ENCODE measurements around the gene TMEM117.

The TMEM117 gene

GRCh38 chr12:43893670-43894069 is 57.8 kb downstream of the TMEM117 start:
- Histone ChIP-seq H3K9me3 (ENCODE audit: control insufficient read depth, insufficient read depth, low read depth, low read length) (no peaks in the 10 kb centered on the region), H3K4me1 (ENCODE audit: control insufficient read depth, insufficient read depth, low read length) (no peaks in the 10 kb centered on the region), H3K27ac (ENCODE audit: extremely low read depth, low read depth, low read length) (no peak overlapping the region), H3K36me3 (ENCODE audit: control insufficient read depth in 2 of 2, insufficient read depth in 1 of 2, low read length in 2 of 2) (no peaks in the 10 kb centered on the region), H3K4me3 (ENCODE audit: low read depth, low read length) (no peak overlapping the region)
- TF ChIP-seq ZNF544 (tag by site-specific recombination; IDR thresholded peaks at IDR 0.05), result no peak
- peak; percentile 62; the same call in 1 of the 2 replicates for TF ChIP-seq ZNF394 (tag by site-specific recombination; IDR thresholded peaks at IDR 0.05; ENCODE audit: borderline replicate concordance)
- peak; percentile 74; the same call in 1 of the 2 replicates for TF ChIP-seq ZNF10 (tag by site-specific recombination; IDR thresholded peaks at IDR 0.05)
- TF ChIP-seq YY2 (tag by site-specific recombination; IDR thresholded peaks at IDR 0.05), result no peak
- TF ChIP-seq ZNF2 (tag by site-specific recombination; IDR thresholded peaks at IDR 0.05), result no peak
- TF ChIP-seq GLIS2 (tag by site-specific recombination; IDR thresholded peaks at IDR 0.05), result no peak
- TF ChIP-seq EGR2 (tag by site-specific recombination; IDR thresholded peaks at IDR 0.05; ENCODE audit: low read depth), result no peak
- TF ChIP-seq, protein P1, sequence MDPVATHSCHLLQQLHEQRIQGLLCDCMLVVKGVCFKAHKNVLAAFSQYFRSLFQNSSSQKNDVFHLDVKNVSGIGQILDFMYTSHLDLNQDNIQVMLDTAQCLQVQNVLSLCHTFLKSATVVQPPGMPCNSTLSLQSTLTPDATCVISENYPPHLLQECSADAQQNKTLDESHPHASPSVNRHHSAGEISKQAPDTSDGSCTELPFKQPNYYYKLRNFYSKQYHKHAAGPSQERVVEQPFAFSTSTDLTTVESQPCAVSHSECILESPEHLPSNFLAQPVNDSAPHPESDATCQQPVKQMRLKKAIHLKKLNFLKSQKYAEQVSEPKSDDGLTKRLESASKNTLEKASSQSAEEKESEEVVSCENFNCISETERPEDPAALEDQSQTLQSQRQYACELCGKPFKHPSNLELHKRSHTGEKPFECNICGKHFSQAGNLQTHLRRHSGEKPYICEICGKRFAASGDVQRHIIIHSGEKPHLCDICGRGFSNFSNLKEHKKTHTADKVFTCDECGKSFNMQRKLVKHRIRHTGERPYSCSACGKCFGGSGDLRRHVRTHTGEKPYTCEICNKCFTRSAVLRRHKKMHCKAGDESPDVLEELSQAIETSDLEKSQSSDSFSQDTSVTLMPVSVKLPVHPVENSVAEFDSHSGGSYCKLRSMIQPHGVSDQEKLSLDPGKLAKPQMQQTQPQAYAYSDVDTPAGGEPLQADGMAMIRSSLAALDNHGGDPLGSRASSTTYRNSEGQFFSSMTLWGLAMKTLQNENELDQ (tag by site-specific recombination; IDR thresholded peaks at IDR 0.05; ENCODE audit: low read depth), result no peak
- TF ChIP-seq ZNF704 (tag by site-specific recombination; IDR thresholded peaks at IDR 0.05), result no peak
- TF ChIP-seq ZFHX2 (tag by site-specific recombination; conservative IDR thresholded peaks at IDR 0.05), result no peak
- CTCF ChIA-PET, result interaction anchor here (0.7 to 1.6 kb wide), 2 partner anchors 11 to 144 kb away, joined by 3 to 6 read pairs; no protein-coding TSS in a partner anchor
- POLR2A ChIA-PET, result no interaction called here

DNA sequence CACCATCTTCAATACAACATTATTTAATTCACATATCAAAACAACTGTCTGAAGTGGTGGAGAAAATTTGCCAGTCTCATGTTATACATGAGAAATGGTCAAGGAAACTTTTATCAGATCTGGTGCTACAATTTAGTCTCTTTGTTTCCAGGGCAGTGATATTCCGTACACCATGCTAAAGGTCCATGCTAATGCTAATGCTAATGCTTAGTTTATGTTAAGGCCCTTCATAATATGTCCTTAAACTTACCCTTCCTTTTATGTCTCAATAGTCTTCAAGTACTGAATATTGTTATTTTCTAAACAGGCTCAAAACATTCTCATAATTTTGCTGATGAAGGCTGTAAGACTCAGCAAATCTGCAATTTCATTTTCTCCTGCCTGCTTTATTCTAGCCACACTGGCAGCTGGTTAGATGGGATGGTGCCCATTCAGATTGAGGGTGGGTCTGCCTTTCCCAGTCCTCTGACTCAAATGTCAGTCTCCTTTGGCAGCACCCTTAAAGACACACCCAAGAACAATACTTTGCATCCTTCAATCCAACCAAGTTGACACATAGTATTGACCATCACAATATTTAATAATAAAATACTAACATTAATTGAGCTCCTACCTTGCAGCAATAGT is 59.8 kb downstream of the TMEM117 start:
- H3K36me3 ChIP-seq (ENCODE audit: control insufficient read depth in 2 of 2, insufficient read depth in 1 of 2, low read length in 2 of 2), result no peaks in the 10 kb centered on the region
- TF ChIP-seq KLF8 (tag by site-specific recombination; IDR thresholded peaks at IDR 0.05), result no peak
- no peak overlapping the region for H3K4me3 ChIP-seq (ENCODE audit: low read depth, low read length)
- H3K27ac ChIP-seq (ENCODE audit: extremely low read depth, low read depth, low read length), result no peak overlapping the region
- no peaks in the 10 kb centered on the region for H3K9me3 ChIP-seq (ENCODE audit: control insufficient read depth, insufficient read depth, low read depth, low read length)
- ChIA-PET POLR2A (no interaction called here), CTCF (interaction anchor here (2.3 kb wide), 1 partner anchor 13 kb away, joined by 10 read pairs; no protein-coding TSS in a partner anchor)
- H3K4me1 ChIP-seq (ENCODE audit: control insufficient read depth, insufficient read depth, low read length), result no peaks in the 10 kb centered on the region

DNA sequence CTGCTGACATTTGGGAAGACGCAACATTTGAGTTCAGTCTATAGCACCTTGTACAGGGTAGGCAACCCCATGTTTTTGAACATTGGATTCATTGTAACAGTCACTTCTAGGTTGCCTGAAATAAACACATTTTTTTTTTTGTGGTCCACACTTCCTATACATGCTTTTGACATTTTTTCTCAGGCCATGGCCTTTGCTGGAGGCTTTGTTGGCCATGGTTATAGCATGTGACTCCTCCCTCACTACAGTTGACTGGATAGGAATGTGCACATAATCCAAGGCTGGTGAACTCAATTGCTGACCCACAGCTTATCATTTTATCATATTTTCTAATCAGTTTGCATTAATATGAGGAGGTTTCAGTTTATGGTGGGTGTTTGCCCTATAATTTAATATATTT is 60.6 kb downstream of the TMEM117 start:
- Histone ChIP-seq H3K4me3 (ENCODE audit: low read depth, low read length) (no peak overlapping the region), H3K36me3 (ENCODE audit: control insufficient read depth in 2 of 2, insufficient read depth in 1 of 2, low read length in 2 of 2) (no peaks in the 10 kb centered on the region), H3K9me3 (ENCODE audit: control insufficient read depth, insufficient read depth, low read depth, low read length) (no peaks in the 10 kb centered on the region), H3K27ac (ENCODE audit: extremely low read depth, low read depth, low read length) (no peak overlapping the region), H3K4me1 (ENCODE audit: control insufficient read depth, insufficient read depth, low read length) (no peaks in the 10 kb centered on the region)
- ChIA-PET POLR2A (no interaction called here), CTCF (interaction anchor here (2.3 kb wide), 1 partner anchor 14 kb away, joined by 10 read pairs; no protein-coding TSS in a partner anchor)
- TF ChIP-seq, protein P2, sequence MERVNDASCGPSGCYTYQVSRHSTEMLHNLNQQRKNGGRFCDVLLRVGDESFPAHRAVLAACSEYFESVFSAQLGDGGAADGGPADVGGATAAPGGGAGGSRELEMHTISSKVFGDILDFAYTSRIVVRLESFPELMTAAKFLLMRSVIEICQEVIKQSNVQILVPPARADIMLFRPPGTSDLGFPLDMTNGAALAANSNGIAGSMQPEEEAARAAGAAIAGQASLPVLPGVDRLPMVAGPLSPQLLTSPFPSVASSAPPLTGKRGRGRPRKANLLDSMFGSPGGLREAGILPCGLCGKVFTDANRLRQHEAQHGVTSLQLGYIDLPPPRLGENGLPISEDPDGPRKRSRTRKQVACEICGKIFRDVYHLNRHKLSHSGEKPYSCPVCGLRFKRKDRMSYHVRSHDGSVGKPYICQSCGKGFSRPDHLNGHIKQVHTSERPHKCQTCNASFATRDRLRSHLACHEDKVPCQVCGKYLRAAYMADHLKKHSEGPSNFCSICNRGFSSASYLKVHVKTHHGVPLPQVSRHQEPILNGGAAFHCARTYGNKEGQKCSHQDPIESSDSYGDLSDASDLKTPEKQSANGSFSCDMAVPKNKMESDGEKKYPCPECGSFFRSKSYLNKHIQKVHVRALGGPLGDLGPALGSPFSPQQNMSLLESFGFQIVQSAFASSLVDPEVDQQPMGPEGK (tag by site-specific recombination; IDR thresholded peaks at IDR 0.05), result no peak
- TF ChIP-seq ZNF280D (tag by site-specific recombination; IDR thresholded peaks at IDR 0.05), result no peak
- no peak for TF ChIP-seq ZNF23 (tag by site-specific recombination; IDR thresholded peaks at IDR 0.05; ENCODE audit: borderline replicate concordance)
- TF ChIP-seq ZNF571 (tag by site-specific recombination; IDR thresholded peaks at IDR 0.05), result no peak
- TF ChIP-seq ZNF747 (tag by site-specific recombination; IDR thresholded peaks at IDR 0.05), result no peak
- TF ChIP-seq, protein P3, sequence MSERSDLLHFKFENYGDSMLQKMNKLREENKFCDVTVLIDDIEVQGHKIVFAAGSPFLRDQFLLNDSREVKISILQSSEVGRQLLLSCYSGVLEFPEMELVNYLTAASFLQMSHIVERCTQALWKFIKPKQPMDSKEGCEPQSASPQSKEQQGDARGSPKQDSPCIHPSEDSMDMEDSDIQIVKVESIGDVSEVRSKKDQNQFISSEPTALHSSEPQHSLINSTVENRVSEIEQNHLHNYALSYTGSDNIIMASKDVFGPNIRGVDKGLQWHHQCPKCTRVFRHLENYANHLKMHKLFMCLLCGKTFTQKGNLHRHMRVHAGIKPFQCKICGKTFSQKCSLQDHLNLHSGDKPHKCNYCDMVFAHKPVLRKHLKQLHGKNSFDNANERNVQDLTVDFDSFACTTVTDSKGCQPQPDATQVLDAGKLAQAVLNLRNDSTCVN (tag by site-specific recombination; optimal IDR thresholded peaks at IDR 0.05), result no peak
- TF ChIP-seq ZNF707 (tag by site-specific recombination; IDR thresholded peaks at IDR 0.05), result no peak
- TF ChIP-seq ZNF16 (tag by site-specific recombination; IDR thresholded peaks at IDR 0.05; ENCODE audit: low read depth), result no peak
- TF ChIP-seq ZNF433 (tag by site-specific recombination; IDR thresholded peaks at IDR 0.05; ENCODE audit: low read depth), result no peak
- no peak for TF ChIP-seq ZBTB20 (tag by site-specific recombination; IDR thresholded peaks at IDR 0.05)
- no peak for TF ChIP-seq ZNF202 (tag by site-specific recombination; IDR thresholded peaks at IDR 0.05; ENCODE audit: borderline replicate concordance)
